OCI-LY7 (cell line): Measurements from ENCODE around the gene HSP90AB1. TPM values are rescaled to one million over a fixed set of nuclear protein-coding genes. Genes with fewer than 3 reads are reported as not detected.

Experiments used
- BruUV-seq: library from RNA; stranded (reverse); fragments of 400-500 nt; replicated peaks from 2 replicates; lab custom pipeline; 2021; lab: Mats Ljungman, UMichigan
- CTCF ChIA-PET: fragments of 300-600 bp; sonication (Branson Sonifier 250); formaldehyde crosslinking; loops from one replicate; lab custom pipeline; 2022; ENCODE audit warnings: antibody characterized with exemption; ENCODE audit not compliant: unreplicated experiment; lab: Charles Lee
- POLR2A ChIA-PET: fragments of 300-600 bp; sonication (Branson Sonifier 250); formaldehyde crosslinking; loops from one replicate; lab custom pipeline; 2022; ENCODE audit warnings: antibody characterized with exemption; lab: Charles Lee
- DNase-seq: peaks from one replicate; pipeline ENCODE4 v3.0.0-alpha.2; 2015; ENCODE audit warnings: low spot score
- H2AFZ ChIP-seq: fragments of 200-600 bp; sonication (generic), shearing (Covaris generic); 2 replicates; pipeline ENCODE4 v1.6.1; 2014; ENCODE audit warnings: mild to moderate bottlenecking, antibody characterized with exemption, low read length, moderate library complexity
- H3K27ac ChIP-seq: fragments of 200-600 bp; sonication (generic); 2 replicates; pipeline ENCODE4 v1.5.1; 2014; ENCODE audit warnings: mixed run types, low read depth, mild to moderate bottlenecking, moderate library complexity, low read length, inconsistent platforms; ENCODE audit not compliant: poor library complexity, severe bottlenecking
- H3K36me3 ChIP-seq: fragments of 200-600 bp; sonication (generic); 2 replicates; pipeline ENCODE4 v1.6.1; 2014; ENCODE audit warnings: mild to moderate bottlenecking, antibody characterized with exemption, low read length, moderate library complexity, mixed read lengths; ENCODE audit not compliant: insufficient read depth
- H3K4me1 ChIP-seq: fragments of 200-600 bp; sonication (generic); 2 replicates; pipeline ENCODE4 v1.5.1; 2014; ENCODE audit warnings: mild to moderate bottlenecking, low read length; ENCODE audit not compliant: insufficient read depth, poor library complexity, severe bottlenecking
- H3K4me2 ChIP-seq: fragments of 200-600 bp; sonication (generic); 2 replicates; pipeline ENCODE4 v1.6.1; 2014; ENCODE audit warnings: mild to moderate bottlenecking, low read length
- H3K4me3 ChIP-seq: fragments of 200-600 bp; sonication (generic); 2 replicates; pipeline ENCODE4 v1.5.1; 2014; ENCODE audit warnings: mild to moderate bottlenecking, low read depth, low read length; ENCODE audit not compliant: poor library complexity, severe bottlenecking
- H3K79me2 ChIP-seq: fragments of 200-600 bp; sonication (generic); 2 replicates; pipeline ENCODE4 v1.6.1; 2016; ENCODE audit warnings: low read depth, mild to moderate bottlenecking, low read length, moderate library complexity, mixed read lengths; ENCODE audit not compliant: insufficient read depth
- H3K9me2 ChIP-seq: fragments of 200-600 bp; sonication (generic); 2 replicates; pipeline ENCODE4 v1.6.1; 2016; ENCODE audit warnings: mild to moderate bottlenecking, low read length, mixed read lengths; ENCODE audit not compliant: insufficient read depth
- H3K9me3 ChIP-seq: fragments of 200-600 bp; sonication (generic); 2 replicates; pipeline ENCODE4 v1.6.1; 2014; ENCODE audit warnings: mild to moderate bottlenecking, mixed run types, low read length, mixed read lengths
- H4K20me1 ChIP-seq: fragments of 200-600 bp; sonication (generic); 2 replicates; pipeline ENCODE4 v1.6.1; 2014; ENCODE audit warnings: mild to moderate bottlenecking, antibody characterized with exemption, low read length, moderate library complexity, mixed read lengths; ENCODE audit not compliant: insufficient read depth
- CTCF ChIP-seq: fragments of 200-600 bp; sonication (generic); conservative IDR thresholded peaks from 2 replicates; pipeline ENCODE4 v1.5.1; 2014; ENCODE audit warnings: mild to moderate bottlenecking, antibody characterized with exemption, low read length, moderate library complexity, mixed read lengths
- EZH2phosphoT487 ChIP-seq: fragments of 200-600 bp; sonication (generic); IDR thresholded peaks from 2 replicates; pipeline ENCODE4 v1.6.1; 2018; ENCODE audit warnings: low read depth, borderline replicate concordance, mild to moderate bottlenecking, mixed run types, antibody characterized with exemption, low read length, moderate library complexity, mixed read lengths
- intact Hi-C: fragments of 100-400 bp; cut with micrococcal nuclease; formaldehyde crosslinking; loops from one replicate; pipeline ENCODE4 v1.10.0; 2022; ENCODE audit not compliant: unreplicated experiment
- total RNA-seq, 2 experiments: library from RNA; depleted of rRNA in 1 of 2; stranded (reverse); fragments of >200 nt in 1 of 2; shearing (Covaris generic) in 1 of 2; gene quantifications; 2 replicates each; pipeline ENCODE4 v1.2.3, GENCODE V29; 2014 to 2022

Gene HSP90AB1
- total RNA-seq, 2 experiments from 2014 or later, result 911 to 1,282 TPM

GRCh38 chr6:44256775-44257024 is 9.8 kb downstream of the HSP90AB1 start:
- Histone ChIP-seq H3K4me3 (peak overlapping the region; percentile 91), H2AFZ (peak overlapping the region; percentile 82; the same call in 1 of the 2 replicates), H3K79me2 (peaks cover 12% of the 10 kb centered on the region; the same call in 1 of the 2 replicates), H3K4me1 (peaks cover 69% of the 10 kb centered on the region), H3K4me2 (peak overlapping the region; percentile 100), H3K27ac (peak overlapping the region; percentile 64), H3K36me3 (peaks cover 87% of the 10 kb centered on the region), H3K9me2 (no peaks in the 10 kb centered on the region), H4K20me1 (peaks cover 6% of the 10 kb centered on the region; the same call in 1 of the 2 replicates), H3K9me3 (no peaks in the 10 kb centered on the region)
- POLR2A ChIA-PET, result interaction anchor here (0.5 to 2.1 kb wide), 6 partner anchors 10 to 486 kb away, joined by 3 to 19 read pairs (median 4); partner anchors contain the start of genes HSP90AB1, SLC29A1 and VEGFA
- TF ChIP-seq CTCF (no peak), EZH2phosphoT487 (no peak)
- intact Hi-C loops, result no loop called here
- CTCF ChIA-PET, result interaction anchor here (0.6 to 1.2 kb wide), 6 partner anchors 12 to 1874 kb away, joined by 3 to 4 read pairs (median 4); partner anchors contain the start of gene SLC29A1
- DNase-seq, result no peak
- BruUV-seq, result no TSS peak

GRCh38 chr6:44257025-44257752 is 10.3 kb downstream of the HSP90AB1 start, which contains the start of gene SLC35B2:
TSS of gene SLC35B2 (minus strand) at chr6:44257528. CDS start at chr6:44257410, 118 bp downstream.
- intact Hi-C loops, result no loop called here
- Histone ChIP-seq H3K36me3 (peaks cover 87% of the 10 kb centered on the region), H3K4me1 (peaks cover 73% of the 10 kb centered on the region)

More at GRCh38 chr6:44257025-44257752, 10.3 kb downstream of the HSP90AB1 start, which contains the start of gene SLC35B2:
- Histone ChIP-seq H3K9me3 (no peaks in the 10 kb centered on the region), H4K20me1 (peaks cover 4% of the 10 kb centered on the region; the same call in 1 of the 2 replicates), H3K4me3 (peak within 1 kb of the TSS; percentile 91), H3K27ac (peak within 1 kb of the TSS; percentile 64), H3K9me2 (no peaks in the 10 kb centered on the region), H3K4me2 (peak within 1 kb of the TSS; percentile 100), H2AFZ (peak within 1 kb of the TSS; percentile 82; the same call in 1 of the 2 replicates), H3K79me2 (peaks cover 15% of the 10 kb centered on the region; the same call in 1 of the 2 replicates)
- POLR2A ChIA-PET, result interaction anchor here (0.5 to 2.1 kb wide), 6 partner anchors 10 to 487 kb away, joined by 3 to 19 read pairs (median 4); partner anchors contain the start of genes HSP90AB1, SLC29A1 and VEGFA
- CTCF ChIA-PET, result interaction anchor here (0.6 to 1.2 kb wide), 5 partner anchors 15 to 1874 kb away, joined by 3 to 4 read pairs (median 4); partner anchors contain the start of gene SLC29A1
- no TSS peak for BruUV-seq
- TF ChIP-seq CTCF, result peak; percentile 75
- TF ChIP-seq EZH2phosphoT487, result no peak
- peak; percentile 84 for DNase-seq
